Inferior parietal cortex (tissue), 1 donor: ENCODE measurements around the gene TIGIT.
"Not testable (repeated sequence)": the region's sequence is repeated elsewhere in the genome, so short reads cannot be mapped to it uniquely, and the experiment has no call there.

ENCODE experiments used
- DNase-seq: peaks from one replicate; pipeline ENCODE4 v3.0.0-alpha.2; 2016; ENCODE audit errors: extremely low spot score

TIGIT gene

GRCh38 chr3:114293838-114294535 lies at the start of gene TIGIT:
TSS of gene TIGIT (plus strand) at chr3:114294028. CDS start at chr3:114294062, 34 bp downstream.
- no peak for DNase-seq

GRCh38 chr3:114252954-114253353 lies 40.9 kb upstream of the TIGIT start:
- no peak for DNase-seq

- no peak for DNase-seq
Measured at GRCh38 chr3:114253505-114253904, 40.3 kb upstream of the TIGIT start.

GRCh38 chr3:114259566-114259965 lies 34.3 kb upstream of the TIGIT start:
- no peak for DNase-seq

GRCh38 chr3:114260152-114260551 lies 33.7 kb upstream of the TIGIT start:
- DNase-seq: no peak

GRCh38 chr3:114270019-114270418 lies 23.8 kb upstream of the TIGIT start:
- no peak for DNase-seq

- no peak for DNase-seq
Measured at GRCh38 chr3:114272271-114272670, 21.6 kb upstream of the TIGIT start.

- no peak for DNase-seq
Measured at GRCh38 chr3:114274929-114275328, 18.9 kb upstream of the TIGIT start.

GRCh38 chr3:114276856-114277255 lies 17.0 kb upstream of the TIGIT start:
- DNase-seq: not testable (repeated sequence)

- no peak for DNase-seq
Measured at GRCh38 chr3:114284644-114285043, 9.2 kb upstream of the TIGIT start.

GRCh38 chr3:114285648-114286230 lies 8.1 kb upstream of the TIGIT start:
- no peak for DNase-seq

- DNase-seq: no peak
Measured at GRCh38 chr3:114286266-114286665, 7.6 kb upstream of the TIGIT start.

- peak; percentile 6 for DNase-seq
Measured at GRCh38 chr3:114290911-114291901, 2.6 kb upstream of the TIGIT start.

GRCh38 chr3:114294940-114295480 lies 1.2 kb downstream of the TIGIT start:
- no peak for DNase-seq

GRCh38 chr3:114295946-114296345 lies 2.1 kb downstream of the TIGIT start:
- DNase-seq: no peak

GRCh38 chr3:114299421-114299820 lies 5.6 kb downstream of the TIGIT start:
- DNase-seq: no peak

- no peak for DNase-seq
Measured at GRCh38 chr3:114299941-114300624, 6.3 kb downstream of the TIGIT start.

GRCh38 chr3:114307222-114307830 lies 13.5 kb downstream of the TIGIT start:
- no peak for DNase-seq

- DNase-seq: no peak
Measured at GRCh38 chr3:114307832-114308231, 14.0 kb downstream of the TIGIT start.

GRCh38 chr3:114308377-114308776 lies 14.5 kb downstream of the TIGIT start:
- DNase-seq: no peak

GRCh38 chr3:114308830-114309229 lies 15.0 kb downstream of the TIGIT start:
- DNase-seq: no peak
